Colonic mucosa (tissue), 4 donors: ENCODE results near the gene GSX2. TPM values are rescaled to one million over a fixed set of nuclear protein-coding genes. Genes with fewer than 3 reads are reported as not detected.

Source experiments
- DNase-seq: peaks from one replicate; pipeline ENCODE4 v3.0.0-alpha.2; 2020
- H3K27ac ChIP-seq: fragments of 200-600 bp; one replicate; pipeline ENCODE4 v1.8.0; 2021
- H3K27me3 ChIP-seq: fragments of 200-600 bp; one replicate; pipeline ENCODE4 v1.8.0; 2021
- H3K36me3 ChIP-seq: fragments of 200-600 bp; one replicate; pipeline ENCODE4 v1.8.0; 2021
- H3K4me1 ChIP-seq: fragments of 200-600 bp; one replicate; pipeline ENCODE4 v1.8.0; 2021; ENCODE audit warnings: mild to moderate bottlenecking
- H3K4me3 ChIP-seq: fragments of 200-600 bp; one replicate; pipeline ENCODE4 v1.8.0; 2021
- H3K9ac ChIP-seq, 2 donors: one replicate each; pipeline ENCODE4 v1.7.0; 2013; ENCODE audit warnings: control low read depth in 2 of 2, low read depth in 2 of 2, low read length in 2 of 2
- H3K9me3 ChIP-seq: fragments of 200-600 bp; one replicate; pipeline ENCODE4 v1.8.0; 2021
- intact Hi-C: fragments of 100-400 bp; cut with DNase I; formaldehyde crosslinking; loops from one replicate; pipeline ENCODE4 v1.14.1; 2022
- total RNA-seq, 2 donors: library from RNA; stranded (reverse); fragmentation: NEBNext Ultra II Directional in 1 of 2; extraction: Animal tissue kit (Norgen Biotek cat#: 25700) in 1 of 2; gene quantifications; one replicate each; pipeline ENCODE4 v1.2.1, GENCODE V29; 2021
- TF ChIP-seq, protein P1 (sequence below): fragments of 200-600 bp; IDR thresholded peaks from one replicate; pipeline ENCODE4 v1.8.0; 2022; ENCODE audit warnings: antibody characterized with exemption, mild to moderate bottlenecking
- donor health status: healthy.
- donor health status: DM: no; HTN: no; CAD: no.
- donor health status: DM: no; HTN: no; CAD: no.

The GSX2 gene
- total RNA-seq, 2 donors from 2014 or later, result not detected

DNA sequence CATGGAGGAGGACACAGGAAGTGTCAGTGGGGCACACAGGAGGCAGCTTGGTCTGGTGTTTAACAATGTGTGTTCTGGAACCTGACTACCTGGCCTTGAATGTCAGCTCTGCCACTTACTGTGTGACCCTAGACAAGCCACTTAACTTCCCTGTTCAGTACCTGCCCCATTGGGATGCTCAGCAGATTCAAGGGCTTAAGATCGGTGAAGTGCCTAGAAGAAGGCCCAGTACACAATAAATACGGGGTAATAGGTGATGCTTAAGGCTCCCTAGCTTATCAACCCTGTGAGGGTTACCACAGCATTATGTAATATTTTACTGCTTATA, 33.9 kb upstream of the GSX2 start:
- Histone ChIP-seq H3K27me3 (no peaks in the 10 kb centered on the region), H3K4me1 (peaks cover 8% of the 10 kb centered on the region), H3K36me3 (no peaks in the 10 kb centered on the region), H3K9ac (peak overlapping the region in 1 of 2 donors; percentile 30), H3K27ac (no peak overlapping the region), H3K4me3 (no peak overlapping the region), H3K9me3 (no peaks in the 10 kb centered on the region)
- DNase-seq, result no peak
- TF ChIP-seq, protein P1, sequence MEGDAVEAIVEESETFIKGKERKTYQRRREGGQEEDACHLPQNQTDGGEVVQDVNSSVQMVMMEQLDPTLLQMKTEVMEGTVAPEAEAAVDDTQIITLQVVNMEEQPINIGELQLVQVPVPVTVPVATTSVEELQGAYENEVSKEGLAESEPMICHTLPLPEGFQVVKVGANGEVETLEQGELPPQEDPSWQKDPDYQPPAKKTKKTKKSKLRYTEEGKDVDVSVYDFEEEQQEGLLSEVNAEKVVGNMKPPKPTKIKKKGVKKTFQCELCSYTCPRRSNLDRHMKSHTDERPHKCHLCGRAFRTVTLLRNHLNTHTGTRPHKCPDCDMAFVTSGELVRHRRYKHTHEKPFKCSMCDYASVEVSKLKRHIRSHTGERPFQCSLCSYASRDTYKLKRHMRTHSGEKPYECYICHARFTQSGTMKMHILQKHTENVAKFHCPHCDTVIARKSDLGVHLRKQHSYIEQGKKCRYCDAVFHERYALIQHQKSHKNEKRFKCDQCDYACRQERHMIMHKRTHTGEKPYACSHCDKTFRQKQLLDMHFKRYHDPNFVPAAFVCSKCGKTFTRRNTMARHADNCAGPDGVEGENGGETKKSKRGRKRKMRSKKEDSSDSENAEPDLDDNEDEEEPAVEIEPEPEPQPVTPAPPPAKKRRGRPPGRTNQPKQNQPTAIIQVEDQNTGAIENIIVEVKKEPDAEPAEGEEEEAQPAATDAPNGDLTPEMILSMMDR, result no peak
- intact Hi-C loops, result no loop called here

DNA sequence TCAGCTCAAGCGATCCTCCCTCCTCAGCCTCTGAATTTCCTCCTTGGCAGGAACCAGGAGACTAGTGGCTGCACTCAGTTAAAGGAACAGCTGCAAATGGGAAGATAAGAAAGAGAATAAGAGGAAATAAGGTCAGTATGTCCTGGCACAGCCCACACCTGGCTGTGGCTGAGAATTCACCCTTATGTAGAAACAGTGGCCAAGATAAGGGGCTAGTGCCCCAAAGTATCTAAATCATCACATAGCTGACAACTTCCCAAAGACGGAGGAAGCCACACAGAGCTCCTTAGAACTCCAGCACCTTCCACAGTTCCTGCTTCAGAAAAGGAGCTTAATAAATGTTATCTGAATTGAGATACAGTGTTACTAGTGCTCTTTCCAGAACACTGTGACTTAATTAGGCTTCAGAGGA, 33.2 kb upstream of the GSX2 start:
- H3K9me3 ChIP-seq, result no peaks in the 10 kb centered on the region
- no peaks in the 10 kb centered on the region for H3K36me3 ChIP-seq
- peak overlapping the region in 1 of 2 donors; percentile 30 for H3K9ac ChIP-seq
- intact Hi-C loops, result no loop called here
- H3K4me3 ChIP-seq, result no peak overlapping the region
- H3K27me3 ChIP-seq, result no peaks in the 10 kb centered on the region
- peak; percentile 33 for DNase-seq
- TF ChIP-seq, protein P1, result no peak
- peak overlapping the region; percentile 75 for H3K27ac ChIP-seq
- peaks cover 4% of the 10 kb centered on the region for H3K4me1 ChIP-seq

DNA sequence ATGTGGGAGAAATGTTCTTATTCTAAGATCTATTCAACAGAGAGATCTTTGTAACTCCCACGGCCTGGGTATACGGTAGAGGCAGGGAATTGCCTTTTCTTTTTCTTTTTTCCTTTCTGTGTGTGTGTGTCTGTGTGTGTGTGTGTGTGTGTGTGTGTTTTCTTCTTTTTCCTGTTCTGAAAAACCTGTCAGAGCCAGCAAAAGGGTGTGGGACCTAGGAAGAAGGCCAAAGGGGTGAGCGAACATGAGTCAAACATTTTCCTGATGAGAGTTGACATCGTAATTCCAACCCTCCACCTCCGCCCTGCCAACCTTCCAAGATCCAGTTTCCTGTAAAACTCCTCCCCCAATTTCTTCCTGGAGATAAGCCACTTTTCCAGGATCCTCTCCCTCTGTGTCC, 32.8 kb upstream of the GSX2 start:
- Histone ChIP-seq H3K4me3 (no peak overlapping the region), H3K9me3 (no peaks in the 10 kb centered on the region), H3K27ac (peak overlapping the region; percentile 75), H3K9ac (peak overlapping the region in 1 of 2 donors; percentile 30), H3K4me1 (peaks cover 4% of the 10 kb centered on the region), H3K36me3 (no peaks in the 10 kb centered on the region), H3K27me3 (no peaks in the 10 kb centered on the region)
- intact Hi-C loops, result no loop called here
- DNase-seq, result peak; percentile 86
- TF ChIP-seq, protein P1, result no peak

DNA sequence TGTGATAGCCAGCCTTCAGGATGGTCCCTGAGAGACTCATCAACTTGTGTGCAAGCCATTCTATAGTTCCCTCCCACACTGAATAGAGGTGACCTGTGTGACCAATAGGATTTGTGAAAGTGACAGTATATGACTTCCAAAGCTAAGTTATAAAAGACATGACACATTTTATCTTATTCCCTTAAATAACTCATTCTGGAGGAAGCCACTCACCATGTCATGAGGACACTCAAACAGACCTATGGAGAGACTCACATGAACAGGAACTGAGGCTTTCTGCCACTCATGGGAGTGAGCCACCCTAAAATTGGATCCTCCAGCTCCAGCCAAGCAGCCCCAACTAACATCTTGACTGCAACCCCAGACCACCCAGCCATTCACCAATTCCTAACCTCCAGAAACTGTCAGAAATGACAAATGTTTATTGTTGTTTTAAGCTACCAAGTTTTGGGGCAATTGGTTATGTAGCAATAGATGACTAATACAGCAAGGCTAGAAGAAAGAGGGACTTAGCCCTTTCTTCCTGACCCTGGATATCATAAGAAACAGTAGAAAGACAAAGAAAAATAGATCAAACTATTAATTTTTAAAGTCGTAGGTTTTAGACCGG, 26.6 kb upstream of the GSX2 start:
- no peak for DNase-seq
- Histone ChIP-seq H3K27me3 (no peaks in the 10 kb centered on the region), H3K4me3 (no peak overlapping the region), H3K4me1 (no peaks in the 10 kb centered on the region), H3K36me3 (no peaks in the 10 kb centered on the region), H3K9ac (no peak overlapping the region), H3K9me3 (no peaks in the 10 kb centered on the region), H3K27ac (no peak overlapping the region)
- TF ChIP-seq, protein P1, result no peak
- intact Hi-C loops, result no loop called here

DNA sequence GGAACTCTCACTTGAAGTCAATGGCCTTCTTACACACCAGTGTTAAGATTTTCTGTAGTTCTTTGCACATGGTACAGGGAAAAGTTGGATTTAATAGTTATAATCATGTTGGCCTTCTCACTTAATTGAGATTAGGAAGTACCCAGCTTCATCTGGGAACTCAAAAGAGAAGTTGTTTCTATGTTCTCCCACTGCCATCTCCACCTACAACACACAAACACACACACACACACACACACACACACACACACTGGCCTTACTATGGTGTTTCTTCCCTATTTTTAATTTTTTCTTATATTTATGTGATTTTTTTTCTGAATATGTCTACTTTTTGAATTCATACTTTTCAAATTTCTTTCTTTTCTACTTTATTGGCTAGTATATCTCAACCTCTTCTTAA, 25.6 kb upstream of the GSX2 start:
- H3K27ac ChIP-seq, result no peak overlapping the region
- intact Hi-C loops, result no loop called here
- DNase-seq, result no peak
- no peaks in the 10 kb centered on the region for H3K36me3 ChIP-seq
- no peaks in the 10 kb centered on the region for H3K4me1 ChIP-seq
- no peaks in the 10 kb centered on the region for H3K27me3 ChIP-seq
- TF ChIP-seq, protein P1, result no peak
- H3K4me3 ChIP-seq, result no peak overlapping the region
- H3K9ac ChIP-seq, result no peak overlapping the region
- H3K9me3 ChIP-seq, result no peaks in the 10 kb centered on the region
